Natural killer cell treated with Interleukin-12 subunit alpha and Interleukin-12 subunit beta and Interleukin-15 and Interleukin-18, amount 100 ng/mL, for 72 hours (primary cell): Measurements from ENCODE around the gene CEP152. TPM values are rescaled to one million over a fixed set of nuclear protein-coding genes. Genes with fewer than 3 reads are reported as not detected.

Source experiments
- ATAC-seq, 2 donors: fragments of 150-1000 bp; cut with Tn5 transposase in 1 of 2; sonication (Bioruptor Pico), chemical (Tn5 transposase) in 1 of 2; 2 replicates each; pipeline ENCODE4 v1.10.0; 2021
- DNase-seq: peaks from one replicate; pipeline ENCODE4 v3.0.0; 2022; ENCODE audit warnings: low spot score
- H3K27ac Mint-ChIP-seq, 2 donors: 1 replicate in 1 of 2; 2 replicates in 1 of 2; pipeline ENCODE4 v1.8.0; 2022; ENCODE audit warnings: mixed read lengths in 2 of 2, mild to moderate bottlenecking in 1 of 2, moderate library complexity in 1 of 2
- H3K27me3 Mint-ChIP-seq, 2 donors: 1 replicate in 1 of 2; 2 replicates in 1 of 2; pipeline ENCODE4 v1.8.0; 2022; ENCODE audit warnings: mixed read lengths in 2 of 2
- H3K36me3 Mint-ChIP-seq: one replicate; pipeline ENCODE4 v1.8.0; 2022; ENCODE audit warnings: mixed read lengths
- H3K4me1 Mint-ChIP-seq, 2 donors: 1 replicate in 1 of 2; 2 replicates in 1 of 2; pipeline ENCODE4 v1.8.0; 2022; ENCODE audit warnings: low read depth in 2 of 2, mixed read lengths in 2 of 2, mild to moderate bottlenecking in 1 of 2
- H3K4me3 Mint-ChIP-seq: one replicate; pipeline ENCODE4 v1.8.0; 2022; ENCODE audit warnings: mixed read lengths
- H3K9me3 Mint-ChIP-seq: 2 replicates; pipeline ENCODE4 v1.8.0; 2022; ENCODE audit warnings: mixed read lengths
- total RNA-seq, 2 donors: library from RNA; stranded (reverse); gene quantifications; one replicate each; pipeline ENCODE4 v1.2.3, GENCODE V29; 2022

CEP152 gene
- total RNA-seq, 2 donors from 2014 or later, result 16.8 to 42.7 TPM

GRCh38 chr15:48702569-48703236 lies 108.2 kb downstream of the CEP152 start:
- no peaks in the 10 kb centered on the region for H3K36me3 Mint-ChIP-seq

GRCh38 chr15:48696627-48697312 lies 114.1 kb downstream of the CEP152 start:
- no peaks in the 10 kb centered on the region for H3K4me1 Mint-ChIP-seq
- no peaks in the 10 kb centered on the region for H3K36me3 Mint-ChIP-seq
- peaks cover 0 to 4% of the 10 kb centered on the region in 2 donors for H3K27me3 Mint-ChIP-seq
- H3K4me3 Mint-ChIP-seq, result no peak overlapping the region
- no peak for ATAC-seq
- DNase-seq, result no peak
- H3K27ac Mint-ChIP-seq, result no peak overlapping the region
- H3K9me3 Mint-ChIP-seq, result no peaks in the 10 kb centered on the region

More at GRCh38 chr15:48702569-48703236, 108.2 kb downstream of the CEP152 start:
- no peak for DNase-seq
- ATAC-seq, result no peak
- H3K27me3 Mint-ChIP-seq, result peaks cover 5 to 6% of the 10 kb centered on the region in 2 donors
- no peak overlapping the region for H3K27ac Mint-ChIP-seq
- no peaks in the 10 kb centered on the region for H3K4me1 Mint-ChIP-seq
- peaks cover 5% of the 10 kb centered on the region for H3K9me3 Mint-ChIP-seq
- H3K4me3 Mint-ChIP-seq, result no peak overlapping the region

GRCh38 chr15:48695827-48696573 lies 114.9 kb downstream of the CEP152 start:
- ATAC-seq (no peak), DNase-seq (no peak)
- no peaks in the 10 kb centered on the region for H3K4me1 Mint-ChIP-seq
- H3K36me3 Mint-ChIP-seq, result no peaks in the 10 kb centered on the region
- H3K27ac Mint-ChIP-seq, result no peak overlapping the region
- no peaks in the 10 kb centered on the region for H3K9me3 Mint-ChIP-seq
- H3K27me3 Mint-ChIP-seq, result peaks cover 0 to 4% of the 10 kb centered on the region in 2 donors
- no peak overlapping the region for H3K4me3 Mint-ChIP-seq

GRCh38 chr15:48695088-48695826 lies 115.6 kb downstream of the CEP152 start:
- Mint-ChIP-seq H3K36me3 (no peaks in the 10 kb centered on the region), H3K4me3 (no peak overlapping the region), H3K27me3 (peaks cover 0 to 4% of the 10 kb centered on the region in 2 donors), H3K27ac (no peak overlapping the region), H3K4me1 (no peaks in the 10 kb centered on the region), H3K9me3 (no peaks in the 10 kb centered on the region)
- no peak for DNase-seq
- no peak for ATAC-seq

- Mint-ChIP-seq H3K27me3 (peaks cover 0 to 7% of the 10 kb centered on the region in 2 donors), H3K4me3 (no peak overlapping the region), H3K9me3 (no peaks in the 10 kb centered on the region), H3K36me3 (no peaks in the 10 kb centered on the region), H3K4me1 (no peaks in the 10 kb centered on the region), H3K27ac (no peak overlapping the region)
- no peak for DNase-seq
- no peak for ATAC-seq
Measured at GRCh38 chr15:48693484-48693883, 117.4 kb downstream of the CEP152 start.

- H3K4me1 Mint-ChIP-seq, result no peaks in the 10 kb centered on the region
- H3K9me3 Mint-ChIP-seq, result peaks cover 7% of the 10 kb centered on the region
- H3K27me3 Mint-ChIP-seq, result peaks cover 0 to 7% of the 10 kb centered on the region in 2 donors
- ATAC-seq, result no peak
- peaks cover 8% of the 10 kb centered on the region for H3K36me3 Mint-ChIP-seq
- no peak overlapping the region for H3K4me3 Mint-ChIP-seq
- DNase-seq, result no peak
- H3K27ac Mint-ChIP-seq, result no peak overlapping the region
Measured at GRCh38 chr15:48688493-48688892, 122.4 kb downstream of the CEP152 start.

Other genes with a start within 250 kb of the CEP152 start
- under 1 TPM; 0.29 to 0.59 TPM for gene FBN1, start 165.4 kb downstream of the CEP152 start, total RNA-seq
- 10 to 100 TPM; 46.6 to 73.2 TPM for gene EID1, start 67.1 kb upstream of the CEP152 start, total RNA-seq
- gene SHC4, start 152.8 kb upstream of the CEP152 start, total RNA-seq, result 1 to 10 TPM in 1 of 2 donors, under 1 TPM in 1; 0.57 to 2.8 TPM
- gene SECISBP2L, start 235.4 kb upstream of the CEP152 start, total RNA-seq, result 10 to 100 TPM; 33.9 to 39.2 TPM